ENCODE results near the gene ADM2. TPM values are rescaled to one million over a fixed set of nuclear protein-coding genes. Genes with fewer than 3 reads are reported as not detected.

The ADM2 gene
- total and polyA plus RNA-seq, 2 of the 13 experiments (the other 11 are each of a cell fraction or from before 2014, with no cell fraction given), result 1.2 to 3.0 TPM

GRCh38 chr22:50525858-50526107 is 44.4 kb downstream of the ADM2 start (continued):
- TF ChIP-seq NR2F1 (CRISPR knock-in tag; IDR thresholded peaks at IDR 0.05) (no peak), ARID3A (IDR thresholded peaks at IDR 0.05; ENCODE audit: low read depth, low read length) (no peak), ZNF101 (CRISPR knock-in tag; IDR thresholded peaks at IDR 0.05; ENCODE audit: borderline replicate concordance, low read depth) (0 out of 2 replicates have a peak, but pooled peaks have one; percentile 5), ZFYVE20 (CRISPR knock-in tag; IDR thresholded peaks at IDR 0.05; ENCODE audit: borderline replicate concordance, low read depth) (no peak), SOX6 (IDR thresholded peaks at IDR 0.05) (no peak), SOX6 (CRISPR knock-in tag; IDR thresholded peaks at IDR 0.05) (no peak), RBM39 (IDR thresholded peaks at IDR 0.05; ENCODE audit: low read depth, low read length, poor library complexity, severe bottlenecking) (no peak), STAT6 (CRISPR knock-in tag; IDR thresholded peaks at IDR 0.05; ENCODE audit: borderline replicate concordance) (no peak), SNAI1 (CRISPR knock-in tag; IDR thresholded peaks at IDR 0.05; ENCODE audit: borderline replicate concordance) (no peak), TEAD3 (CRISPR knock-in tag; optimal IDR thresholded peaks at IDR 0.05; ENCODE audit: borderline replicate concordance) (no peak), PCBP2 (optimal IDR thresholded peaks at IDR 0.05; ENCODE audit: low read depth, low read length, poor library complexity, severe bottlenecking) (no peak), RERE (CRISPR knock-in tag; IDR thresholded peaks at IDR 0.05; ENCODE audit: low read depth) (no peak), ZNF614 (CRISPR knock-in tag; IDR thresholded peaks at IDR 0.05; ENCODE audit: borderline replicate concordance) (no peak), PAF1 (CRISPR knock-in tag; IDR thresholded peaks at IDR 0.05) (no peak), ZMYM4 (CRISPR knock-in tag; IDR thresholded peaks at IDR 0.05) (0 out of 2 replicates have a peak, but pooled peaks have one; percentile 3), MTF1 (CRISPR knock-in tag; IDR thresholded peaks at IDR 0.05) (no peak), TAF15 (IDR thresholded peaks at IDR 0.05; ENCODE audit: low read depth, low read length, poor library complexity, severe bottlenecking) (no peak), BATF2 (CRISPR knock-in tag; IDR thresholded peaks at IDR 0.05) (no peak), DNMT3B (CRISPR knock-in tag; conservative IDR thresholded peaks at IDR 0.05) (no peak)

Measured in HepG2 (cell line).